Stimulated activated CD4-positive, alpha-beta T cell treated with anti-CD3 and anti-CD28 coated beads, Interleukin-1b, Interleukin-23, amount 100 ng/mL, for 48 hours (primary cell): ENCODE data around the gene PCDH15.

Experiments used
- DNase-seq: peaks from one replicate; pipeline ENCODE4 v3.0.0-alpha.2; 2020

The PCDH15 gene

DNA sequence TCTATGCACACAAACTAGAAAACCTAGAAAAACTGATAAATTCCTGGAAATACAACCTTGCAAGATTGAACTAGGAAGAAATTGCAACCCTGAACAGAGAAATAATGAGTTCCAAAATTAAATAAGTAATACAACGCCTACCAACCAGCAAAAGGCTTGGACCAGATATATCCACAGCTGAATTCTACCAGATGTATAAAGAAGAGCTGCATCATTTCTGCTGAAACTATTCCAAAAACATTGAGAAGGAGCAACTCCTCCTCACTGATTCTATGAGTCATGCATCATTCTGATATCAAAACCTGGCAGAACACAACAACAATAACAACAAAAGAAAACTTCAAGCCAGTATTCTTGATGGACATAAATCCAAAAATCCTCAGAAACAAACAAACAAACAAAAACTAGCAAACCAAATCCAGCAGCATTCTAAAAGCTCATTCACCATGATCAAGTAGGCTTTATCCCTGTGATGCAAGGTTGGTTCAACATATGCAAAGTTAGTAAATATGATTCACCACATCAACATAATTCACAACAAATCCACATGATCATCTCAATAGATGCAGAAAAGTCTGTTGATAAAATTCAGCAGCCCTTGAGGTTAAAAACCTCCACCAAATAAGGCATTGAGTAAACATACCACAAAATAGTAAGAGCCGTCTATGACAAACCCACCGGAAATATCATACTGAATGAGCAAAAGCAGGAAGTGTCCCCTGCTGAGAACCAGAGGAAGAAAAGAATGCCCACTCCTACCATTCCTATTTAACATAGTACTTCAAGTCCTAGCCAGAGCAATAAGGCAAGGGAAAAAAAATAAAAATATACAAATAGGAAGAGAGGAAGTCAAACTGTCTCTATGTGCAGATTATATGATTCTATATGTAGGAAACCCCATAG lies 98.2 kb downstream of the PCDH15 start:
- DNase-seq, result no peak

DNA sequence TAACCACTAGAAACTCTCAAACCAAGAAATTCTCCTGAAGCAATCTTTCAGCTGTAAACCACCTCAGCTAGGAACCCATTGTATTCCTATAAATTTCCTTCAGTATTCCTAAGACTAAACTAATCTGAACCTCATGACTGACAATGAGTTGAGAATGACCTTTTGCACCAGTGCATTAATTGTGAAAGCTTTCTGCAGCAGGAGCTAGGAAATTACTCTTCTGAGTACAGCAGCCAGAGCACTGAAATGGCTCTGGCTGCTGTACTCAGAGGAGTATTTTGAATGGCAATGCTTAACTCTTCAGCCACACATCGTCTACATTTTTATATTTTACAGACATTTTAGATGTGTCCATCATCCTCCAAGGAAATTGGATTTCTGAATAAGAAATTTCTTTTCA lies 109.7 kb downstream of the PCDH15 start:
- DNase-seq, result no peak

DNA sequence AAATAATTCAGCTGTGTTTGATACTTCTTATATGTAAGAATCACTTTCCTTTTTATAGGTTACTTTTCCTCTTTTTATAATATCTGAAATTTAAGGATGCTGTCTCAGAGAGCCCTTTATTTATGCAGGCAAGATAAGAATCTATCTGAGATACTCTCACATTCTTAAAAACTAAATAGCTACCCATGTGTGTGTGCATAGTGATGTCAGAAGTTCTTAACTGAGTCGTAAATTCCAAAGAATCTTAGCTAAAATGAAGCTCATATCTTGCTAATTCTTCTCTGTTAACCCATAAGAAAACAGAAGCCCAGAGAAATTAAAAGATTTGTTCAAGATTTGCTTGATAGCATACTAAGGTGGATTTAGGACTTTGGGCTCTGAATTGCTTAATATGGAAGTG lies 118.5 kb downstream of the PCDH15 start:
- DNase-seq, result no peak

DNA sequence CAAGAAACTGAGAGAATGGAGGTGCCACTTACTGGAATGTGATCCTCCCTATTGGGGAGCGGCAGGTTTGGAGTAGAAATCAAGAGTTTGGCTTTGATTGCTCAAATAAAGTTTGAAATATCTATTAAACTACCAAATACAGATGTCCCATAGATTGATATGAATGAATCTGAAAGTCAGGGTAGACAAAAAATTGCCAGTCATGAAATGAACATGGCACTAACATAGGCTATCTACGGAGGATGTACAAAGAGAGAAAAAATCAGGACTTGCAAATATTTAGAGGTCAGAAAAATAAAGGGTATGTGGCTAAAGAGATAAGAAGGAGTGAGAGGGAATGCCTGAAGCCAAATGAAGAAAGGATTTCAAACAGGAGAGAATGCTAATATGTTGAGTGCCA lies 119.9 kb downstream of the PCDH15 start:
- no peak for DNase-seq

DNA sequence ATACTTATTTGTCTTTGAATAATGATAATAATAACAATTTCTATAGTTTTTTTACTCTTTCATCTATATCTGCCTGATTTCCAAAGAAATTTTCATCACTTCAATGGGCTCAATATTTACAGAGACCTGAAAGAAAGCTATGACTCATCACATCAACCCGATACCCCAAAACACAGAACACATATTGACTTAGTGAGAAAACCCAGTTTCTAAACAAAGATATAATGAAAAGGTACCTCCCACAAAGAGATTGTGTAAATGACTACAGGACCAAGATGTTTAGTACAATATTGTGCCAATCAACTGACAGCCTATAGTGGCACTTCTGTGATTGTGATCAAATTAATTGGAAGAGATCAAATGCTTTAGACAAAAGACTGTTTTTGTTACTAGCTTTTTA lies 133.9 kb downstream of the PCDH15 start:
- no peak for DNase-seq

DNA sequence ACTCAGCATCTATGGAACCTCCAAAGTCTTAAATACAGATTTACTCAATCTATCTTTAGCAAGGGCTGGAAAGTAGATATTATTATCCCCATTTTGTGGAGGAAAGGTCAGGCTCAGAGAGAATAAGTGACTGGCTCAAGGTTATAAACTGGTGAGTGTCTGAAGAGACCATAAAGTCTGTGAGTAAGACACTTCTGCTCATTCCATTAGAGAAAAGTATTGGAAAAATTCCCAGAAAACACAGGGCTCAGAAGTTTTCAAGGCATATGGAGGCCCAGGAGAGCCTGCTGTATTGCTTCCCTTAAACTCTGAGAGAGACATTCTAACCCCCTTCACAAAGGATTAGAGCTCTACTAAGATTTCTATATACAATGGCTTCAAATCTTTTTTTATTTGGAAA lies 134.8 kb downstream of the PCDH15 start:
- DNase-seq, result no peak

DNA sequence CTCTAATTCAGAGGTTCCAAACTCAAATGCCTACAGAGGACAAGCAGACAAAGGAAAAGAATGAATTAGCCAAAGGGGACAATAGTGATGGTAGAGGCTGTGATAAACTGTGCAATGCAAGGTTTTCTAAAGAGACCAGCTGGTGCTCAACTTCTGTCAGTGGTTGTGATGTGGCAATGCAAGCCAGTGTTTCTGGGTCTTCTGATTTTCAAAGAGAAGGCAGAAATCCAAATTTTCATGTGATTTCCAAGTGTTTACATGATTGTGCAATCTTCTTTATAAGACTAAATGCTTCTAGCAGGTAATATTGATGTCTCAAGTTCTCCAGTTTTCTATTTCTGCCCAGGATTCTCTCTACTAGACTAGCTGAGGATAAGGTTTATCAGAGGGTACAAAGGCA lies 135.9 kb downstream of the PCDH15 start:
- DNase-seq, result no peak

DNA sequence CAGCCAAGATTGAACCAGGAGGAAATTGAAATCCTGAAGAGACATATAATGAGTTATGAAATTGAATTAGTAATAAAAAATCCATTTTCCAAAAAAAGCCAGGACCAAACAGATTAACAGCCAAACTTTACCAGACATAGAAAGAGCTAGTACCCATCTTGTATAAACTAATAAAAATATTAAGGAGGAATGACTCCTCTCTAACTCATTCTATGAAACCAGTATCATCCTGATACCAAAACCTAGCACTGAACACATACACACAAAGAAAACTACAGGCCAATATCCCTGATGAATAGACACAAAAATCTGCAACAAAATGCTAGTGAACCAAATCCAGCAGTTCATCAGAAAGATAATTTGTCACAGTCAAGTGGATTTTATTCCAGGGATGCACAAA lies 140.6 kb downstream of the PCDH15 start:
- no peak for DNase-seq

DNA sequence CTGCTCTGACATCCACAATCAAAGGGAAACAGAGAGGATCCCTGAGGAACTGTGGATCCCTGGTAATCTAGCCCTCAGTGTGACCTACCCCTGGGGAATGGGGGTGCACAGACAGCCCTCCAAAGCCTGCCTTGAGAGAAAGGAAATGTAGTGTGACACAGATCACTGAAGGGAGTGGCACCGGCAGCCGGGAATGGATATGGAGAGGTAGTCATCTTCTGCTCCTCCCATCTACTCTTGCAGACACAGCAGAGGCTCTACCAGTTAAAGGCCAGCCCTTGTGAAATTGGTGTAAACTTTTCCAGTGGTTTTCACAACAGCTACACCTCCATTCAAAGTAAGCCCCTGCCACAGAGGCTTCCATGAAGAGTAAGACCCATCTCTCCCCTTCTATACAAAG lies 144.4 kb downstream of the PCDH15 start:
- no peak for DNase-seq

DNA sequence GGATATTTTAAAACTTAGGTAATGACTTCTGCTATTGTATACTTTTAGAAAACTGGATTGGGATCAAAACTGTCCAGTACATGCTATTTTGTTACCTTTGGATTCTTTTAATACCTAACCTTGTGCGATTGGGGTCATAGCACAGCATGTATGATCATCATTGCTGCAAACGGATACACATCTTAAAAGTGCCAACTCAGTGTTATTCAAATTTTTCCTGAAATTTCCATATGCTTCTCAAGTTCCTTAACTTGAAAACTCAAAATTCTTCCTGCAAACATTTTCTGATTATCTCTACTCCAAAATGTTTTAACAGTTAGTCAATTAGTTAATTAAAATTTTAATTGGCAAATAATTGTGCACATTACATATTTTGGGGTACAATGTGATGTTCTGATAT lies 147.5 kb downstream of the PCDH15 start:
- no peak for DNase-seq

DNA sequence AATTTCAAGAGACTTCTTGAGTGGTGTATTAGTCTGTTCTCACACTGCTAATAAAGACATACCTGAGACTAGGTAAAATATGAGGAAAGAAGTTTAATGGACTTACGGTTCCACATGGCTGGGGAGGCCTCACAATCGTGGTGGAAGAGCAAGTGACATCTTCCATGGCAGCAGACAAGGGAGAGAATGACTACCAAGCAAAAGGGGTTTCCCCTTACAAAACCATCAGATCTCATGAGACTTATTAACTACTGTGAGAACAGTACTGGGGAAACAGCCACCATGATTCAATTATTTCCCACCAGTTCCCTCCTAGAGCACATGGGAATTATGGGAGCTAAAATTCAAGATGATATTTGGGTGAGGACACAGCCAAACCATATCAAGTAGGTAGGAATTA lies 150.5 kb downstream of the PCDH15 start:
- no peak for DNase-seq

DNA sequence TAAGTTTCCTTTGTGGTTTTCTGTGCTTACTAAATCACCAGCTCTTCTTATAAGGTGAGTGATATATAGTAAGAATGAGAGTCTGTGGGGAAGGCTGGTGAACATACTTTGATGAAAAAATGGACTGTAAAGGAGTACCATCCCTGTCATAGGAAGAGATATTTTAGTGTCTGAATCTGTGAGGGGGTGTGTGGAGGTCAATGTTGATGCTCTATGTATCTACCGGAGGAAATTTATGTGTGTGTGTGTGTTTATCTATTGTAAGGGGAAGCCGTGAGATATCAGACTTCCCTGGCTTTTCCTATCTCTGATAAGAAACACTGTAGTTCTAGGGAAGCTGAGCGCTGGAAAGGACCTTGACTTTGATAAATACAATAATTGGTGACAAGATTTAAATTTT lies 179.0 kb downstream of the PCDH15 start:
- DNase-seq, result no peak

DNA sequence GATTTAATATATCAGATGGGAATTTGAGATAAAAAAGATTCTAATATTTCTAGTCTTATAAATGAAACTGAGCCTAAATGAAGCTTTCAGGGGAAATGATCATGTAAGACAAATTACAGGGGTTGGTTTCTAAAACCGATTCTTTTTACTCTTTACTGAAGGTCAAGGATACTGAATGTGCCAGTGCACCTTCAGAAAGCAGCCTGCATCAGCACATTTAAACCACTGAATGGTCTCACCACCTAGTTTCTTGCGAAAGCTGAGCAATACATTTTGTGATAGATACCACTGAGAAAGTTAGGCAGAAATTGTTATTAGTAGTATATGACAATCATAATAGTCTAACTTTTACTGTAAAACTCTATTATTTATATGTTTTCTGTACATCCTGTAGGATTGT lies 180.7 kb downstream of the PCDH15 start:
- no peak for DNase-seq

DNA sequence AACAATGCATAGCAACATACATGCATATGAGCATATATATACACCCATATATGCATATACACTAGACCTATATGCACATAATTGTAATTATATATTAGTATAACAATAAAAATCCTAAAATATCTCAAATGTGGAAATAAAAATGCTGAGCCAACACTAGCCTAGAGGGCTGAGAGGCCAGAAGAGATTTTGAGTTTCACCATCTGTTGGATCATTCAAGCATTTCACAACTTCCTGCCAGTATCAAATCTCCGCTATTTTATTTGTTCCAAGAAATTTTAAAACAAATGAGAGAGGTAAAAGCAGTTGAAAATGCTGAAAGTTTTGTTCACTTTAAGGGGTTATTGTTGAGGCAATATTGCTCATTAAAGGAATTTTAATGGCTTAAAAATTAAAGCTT lies 187.0 kb downstream of the PCDH15 start:
- no peak for DNase-seq

DNA sequence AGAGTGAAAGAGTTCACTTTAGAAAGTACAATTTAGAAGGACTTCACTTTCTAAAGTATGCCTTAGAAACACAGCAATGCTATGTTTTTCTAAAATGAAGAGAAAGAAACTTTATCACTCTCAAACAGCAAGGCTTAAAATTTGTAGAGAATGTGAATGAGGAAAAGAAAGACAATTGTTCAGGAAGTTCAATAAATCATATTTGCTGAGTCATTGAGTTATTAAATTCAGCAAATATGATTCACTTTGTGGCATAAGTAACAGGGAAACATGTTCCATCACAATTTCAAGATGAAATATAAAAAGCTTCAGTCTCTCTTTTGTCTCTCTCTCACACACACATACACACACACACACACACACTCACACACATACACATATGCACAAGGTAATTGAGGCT lies 187.9 kb downstream of the PCDH15 start:
- DNase-seq, result no peak

DNA sequence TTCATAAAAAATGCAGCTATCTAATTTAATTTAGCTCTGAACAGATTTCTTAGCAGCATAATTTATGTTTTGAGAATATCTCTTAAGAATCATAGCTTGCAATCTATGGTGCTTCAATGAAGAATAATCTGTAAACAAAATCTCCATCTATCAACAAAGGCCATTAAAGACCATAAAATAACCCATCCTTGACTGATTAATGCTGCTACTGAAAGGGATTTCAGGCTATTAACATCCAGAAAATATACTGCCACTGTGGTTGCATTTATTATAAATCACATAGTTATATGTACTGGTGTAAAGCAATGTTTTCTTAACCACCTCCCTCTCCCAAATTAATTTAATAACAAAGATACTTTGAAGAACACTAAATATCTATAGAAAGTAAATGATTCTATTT lies 191.6 kb downstream of the PCDH15 start:
- no peak for DNase-seq

DNA sequence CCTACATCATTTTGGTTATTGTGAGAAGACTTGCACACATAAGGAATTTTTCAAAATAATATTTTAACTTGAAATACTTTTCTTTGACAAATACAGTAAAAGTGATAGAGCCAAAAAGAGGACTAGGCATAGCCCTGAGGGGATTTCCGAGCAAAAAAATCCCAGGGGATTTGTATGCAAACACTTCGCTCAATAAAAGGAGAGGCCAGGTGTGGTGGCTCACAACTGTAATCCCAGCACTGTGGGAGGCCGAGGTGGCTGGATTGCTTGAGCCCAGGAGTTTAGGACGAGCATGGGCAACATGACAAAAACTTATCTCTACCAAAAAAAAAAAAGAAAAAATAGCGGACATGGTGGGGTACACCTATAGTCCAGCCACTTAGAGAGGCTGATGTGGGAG lies 193.0 kb downstream of the PCDH15 start:
- DNase-seq, result no peak

DNA sequence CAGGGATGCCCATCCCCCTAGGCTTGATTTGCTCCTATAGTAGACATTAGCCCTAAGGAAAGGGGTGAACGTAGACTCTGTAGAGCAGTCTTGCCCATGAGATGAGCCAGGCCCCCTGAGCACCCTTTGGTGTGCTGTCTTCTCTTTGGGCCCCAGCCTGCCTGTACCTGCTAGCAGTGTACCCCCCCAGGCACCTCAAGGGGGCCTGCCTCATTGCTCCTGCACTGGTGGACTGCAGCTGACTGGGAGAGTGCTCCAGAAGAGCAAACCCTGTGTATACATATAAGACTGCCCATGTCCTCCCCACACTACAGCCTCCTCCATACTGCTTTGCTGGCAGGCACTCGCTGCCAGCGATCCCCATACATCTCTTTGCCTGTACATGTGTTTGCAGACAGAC lies 206.7 kb downstream of the PCDH15 start:
- DNase-seq, result no peak

DNA sequence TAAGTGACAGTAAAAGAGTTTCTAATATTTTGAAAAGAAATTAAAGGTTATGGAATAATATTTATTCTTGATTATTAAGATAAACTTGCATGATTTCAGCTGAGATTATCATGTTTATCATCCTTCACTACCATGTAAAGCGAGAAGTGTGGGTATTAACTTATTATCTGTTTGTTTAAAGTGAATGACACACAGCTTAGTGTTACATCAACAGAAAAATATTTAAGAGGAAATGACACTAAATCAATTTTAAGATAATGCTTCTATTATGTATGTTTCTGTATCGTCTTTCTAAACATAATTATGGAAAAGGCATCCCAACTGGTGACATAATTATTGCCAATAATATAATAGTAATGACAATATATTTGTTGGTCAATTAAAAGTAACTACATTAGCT lies 213.1 kb downstream of the PCDH15 start:
- no peak for DNase-seq

DNA sequence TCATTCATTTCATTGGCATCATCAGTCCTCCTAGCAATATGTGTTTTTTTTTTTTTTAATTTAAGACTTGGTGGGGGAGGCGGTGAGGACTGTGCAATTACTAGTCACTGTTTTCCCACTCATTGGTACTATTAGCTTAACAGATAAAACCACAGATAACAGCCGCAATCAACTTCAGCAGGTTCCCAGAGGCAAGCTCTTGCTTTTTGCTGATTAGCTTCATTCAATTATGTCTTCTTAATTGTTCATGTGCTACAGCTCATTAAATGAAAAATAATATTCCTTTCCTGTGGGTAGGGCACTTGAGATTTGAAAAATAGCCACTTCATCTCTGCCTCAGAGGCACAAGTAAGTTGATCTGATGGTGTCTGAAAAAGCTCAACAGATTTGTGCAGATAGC lies 215.5 kb downstream of the PCDH15 start:
- no peak for DNase-seq

DNA sequence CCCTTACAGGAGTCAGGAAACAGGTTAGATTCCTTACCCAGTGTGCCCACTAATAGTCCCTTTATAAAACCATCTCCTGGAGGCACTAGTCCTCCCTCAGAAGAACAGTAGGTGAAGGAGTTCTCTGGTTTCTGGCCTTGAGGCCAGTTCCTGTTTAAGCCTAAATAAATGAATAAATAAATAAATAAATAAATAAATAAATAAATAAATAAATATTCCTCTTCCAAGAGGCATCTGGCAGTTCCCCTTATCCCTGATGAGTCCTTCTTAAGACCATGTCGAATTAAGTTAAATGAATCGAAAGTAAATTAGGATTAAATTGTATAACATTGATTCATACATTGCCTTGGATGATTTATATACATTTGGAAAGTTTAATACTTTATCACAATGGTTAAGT lies 223.3 kb downstream of the PCDH15 start:
- no peak for DNase-seq

DNA sequence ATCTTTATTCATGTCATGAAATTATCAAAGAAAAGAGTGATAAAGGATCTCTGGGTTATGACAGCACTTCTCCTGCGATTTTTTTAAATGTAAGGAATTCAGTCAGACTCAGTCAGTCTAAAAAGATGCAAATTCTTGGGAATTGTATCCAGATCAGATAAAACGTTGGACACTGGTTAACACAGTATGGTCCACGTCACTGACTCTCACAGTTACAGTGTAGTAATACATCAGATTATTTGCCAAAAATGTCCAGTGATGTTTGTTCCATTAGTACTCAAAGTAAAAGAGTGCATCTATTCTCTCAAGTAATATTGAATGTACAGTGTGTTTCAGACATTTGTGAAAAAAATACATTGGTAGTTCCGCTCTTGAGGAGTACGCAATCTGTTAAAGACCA lies 224.5 kb downstream of the PCDH15 start:
- DNase-seq, result no peak

DNA sequence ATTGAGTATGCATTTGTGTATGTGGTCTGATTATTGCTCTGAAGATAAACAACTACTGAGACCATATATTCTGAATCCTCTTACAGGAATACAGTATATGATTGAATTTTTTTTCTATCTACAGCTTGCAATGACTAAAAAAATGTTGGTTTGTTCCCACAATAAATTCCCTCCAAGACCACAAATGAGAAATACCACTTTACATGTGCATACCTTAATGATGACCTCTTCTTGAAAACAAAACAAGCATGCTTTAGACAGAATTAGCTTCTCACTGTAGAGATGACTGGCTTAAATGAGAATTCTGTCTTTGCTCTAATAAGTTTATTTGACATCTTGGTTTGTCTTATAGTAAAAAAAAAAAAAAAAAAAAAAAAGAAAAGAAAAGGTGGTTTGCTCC lies 241.5 kb downstream of the PCDH15 start:
- DNase-seq, result no peak

DNA sequence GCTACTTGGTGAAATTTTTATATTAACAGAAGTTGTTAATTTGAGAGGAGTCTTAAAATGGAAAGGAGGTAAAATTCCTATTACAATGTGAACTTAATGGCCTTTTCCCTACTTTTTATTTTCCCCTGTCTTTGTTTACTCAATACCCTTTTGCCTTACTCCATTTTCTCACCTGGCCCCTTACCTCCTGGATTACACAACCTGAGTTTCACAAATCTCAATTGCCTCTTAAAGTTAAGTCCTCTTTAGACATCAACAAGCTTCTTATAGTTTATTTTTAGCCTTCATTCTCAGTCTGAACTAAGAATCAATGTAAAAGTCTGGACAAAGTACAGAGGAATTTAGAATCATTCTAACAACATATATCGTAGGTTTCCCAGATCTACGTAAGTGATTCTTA lies 247.0 kb downstream of the PCDH15 start:
- no peak for DNase-seq

DNA sequence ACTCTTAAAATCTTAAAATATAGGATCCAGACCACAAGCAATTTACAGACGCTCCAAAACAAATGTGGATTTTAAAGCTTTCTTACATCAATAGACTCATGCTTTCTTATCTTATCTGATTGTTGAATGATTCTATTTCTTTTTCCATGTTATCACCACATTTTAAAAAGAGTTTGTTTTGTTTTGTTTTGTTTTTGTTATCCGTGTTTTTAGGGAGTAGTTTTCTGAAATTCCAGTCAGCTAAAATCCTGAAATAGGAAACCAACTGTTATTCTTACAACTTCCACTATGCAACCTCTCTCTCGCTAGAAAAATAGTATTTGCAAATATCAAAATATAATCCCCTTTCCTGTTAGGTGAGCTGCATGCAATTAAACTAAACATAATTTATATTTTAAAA lies 251.0 kb downstream of the PCDH15 start:
- DNase-seq, result no peak
